B cell (primary cell): ENCODE results near the gene PGAM5.

Experiments used
- EZH2 ChIP-seq: IDR thresholded peaks from 2 replicates; pipeline ENCODE4 v1.6.1; 2012; ENCODE audit warnings: borderline replicate concordance, low read depth, mild to moderate bottlenecking, moderate library complexity, low read length; ENCODE audit not compliant: insufficient read depth, poor library complexity, severe bottlenecking
- TF ChIP-seq, protein P1 (sequence below): fragments of 200-600 bp; IDR thresholded peaks from one replicate; pipeline ENCODE4 v1.8.0; 2022; ENCODE audit warnings: antibody characterized with exemption, mild to moderate bottlenecking

DNA sequence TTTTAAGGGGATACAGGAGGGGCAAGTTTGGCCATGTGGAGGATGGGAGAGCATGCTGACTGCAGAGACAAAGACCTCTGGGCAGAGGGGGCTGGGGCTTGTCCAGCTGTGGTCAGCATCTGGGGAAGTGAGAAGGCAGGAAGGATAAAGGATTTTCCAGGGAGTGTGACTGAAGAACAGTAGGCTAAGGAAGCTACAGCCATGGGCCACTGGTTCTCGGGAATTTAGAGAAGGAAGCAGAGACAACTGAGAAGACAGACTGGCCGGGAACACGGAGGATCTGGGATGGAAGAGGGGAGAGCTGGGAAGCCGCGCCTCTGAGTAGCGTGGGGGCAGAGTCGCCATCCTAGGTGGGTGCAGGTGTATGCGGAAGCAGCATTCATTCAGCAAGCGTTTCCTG is 7.0 kb upstream of the PGAM5 start:
- TF ChIP-seq EZH2: no peak
- TF ChIP-seq, protein P1, sequence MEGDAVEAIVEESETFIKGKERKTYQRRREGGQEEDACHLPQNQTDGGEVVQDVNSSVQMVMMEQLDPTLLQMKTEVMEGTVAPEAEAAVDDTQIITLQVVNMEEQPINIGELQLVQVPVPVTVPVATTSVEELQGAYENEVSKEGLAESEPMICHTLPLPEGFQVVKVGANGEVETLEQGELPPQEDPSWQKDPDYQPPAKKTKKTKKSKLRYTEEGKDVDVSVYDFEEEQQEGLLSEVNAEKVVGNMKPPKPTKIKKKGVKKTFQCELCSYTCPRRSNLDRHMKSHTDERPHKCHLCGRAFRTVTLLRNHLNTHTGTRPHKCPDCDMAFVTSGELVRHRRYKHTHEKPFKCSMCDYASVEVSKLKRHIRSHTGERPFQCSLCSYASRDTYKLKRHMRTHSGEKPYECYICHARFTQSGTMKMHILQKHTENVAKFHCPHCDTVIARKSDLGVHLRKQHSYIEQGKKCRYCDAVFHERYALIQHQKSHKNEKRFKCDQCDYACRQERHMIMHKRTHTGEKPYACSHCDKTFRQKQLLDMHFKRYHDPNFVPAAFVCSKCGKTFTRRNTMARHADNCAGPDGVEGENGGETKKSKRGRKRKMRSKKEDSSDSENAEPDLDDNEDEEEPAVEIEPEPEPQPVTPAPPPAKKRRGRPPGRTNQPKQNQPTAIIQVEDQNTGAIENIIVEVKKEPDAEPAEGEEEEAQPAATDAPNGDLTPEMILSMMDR: no peak
